Stimulated activated CD8-positive, alpha-beta memory T cell treated with anti-CD3 and anti-CD28 coated beads, Interleukin-4, amount 100 ng/mL, for 24 hours (primary cell): ENCODE measurements around the gene LRP1B.

Experiments
- DNase-seq: peaks from one replicate; pipeline ENCODE4 v3.0.0-alpha.2; 2020; ENCODE audit warnings: low read depth

Gene LRP1B

GRCh38 chr2:141508806-141509595, 621.8 kb downstream of the LRP1B start:
- DNase-seq, result no peak

GRCh38 chr2:141508086-141508752, 622.6 kb downstream of the LRP1B start:
- DNase-seq, result no peak

GRCh38 chr2:141506135-141506534, 624.7 kb downstream of the LRP1B start:
- no peak for DNase-seq

GRCh38 chr2:141501752-141502151, 629.1 kb downstream of the LRP1B start:
- DNase-seq, result no peak

GRCh38 chr2:141499123-141499522, 631.7 kb downstream of the LRP1B start:
- no peak for DNase-seq

GRCh38 chr2:141498561-141498960, 632.3 kb downstream of the LRP1B start:
- DNase-seq, result no peak

GRCh38 chr2:141497272-141497671, 633.5 kb downstream of the LRP1B start:
- no peak for DNase-seq

GRCh38 chr2:141496810-141497209, 634.0 kb downstream of the LRP1B start:
- no peak for DNase-seq

GRCh38 chr2:141493936-141494335, 636.9 kb downstream of the LRP1B start:
- DNase-seq, result no peak

- no peak for DNase-seq
Observed at GRCh38 chr2:141492816-141493215, 638.0 kb downstream of the LRP1B start.

- DNase-seq, result no peak
Observed at GRCh38 chr2:141490886-141491285, 639.9 kb downstream of the LRP1B start.

GRCh38 chr2:141482697-141483096, 648.1 kb downstream of the LRP1B start:
- no peak for DNase-seq

- DNase-seq, result no peak
Observed at GRCh38 chr2:141475801-141476200, 655.0 kb downstream of the LRP1B start.

GRCh38 chr2:141468761-141469160, 662.1 kb downstream of the LRP1B start:
- DNase-seq, result no peak

- no peak for DNase-seq
Observed at GRCh38 chr2:141467331-141467730, 663.5 kb downstream of the LRP1B start.

- no peak for DNase-seq
Observed at GRCh38 chr2:141464995-141465394, 665.8 kb downstream of the LRP1B start.

GRCh38 chr2:141458351-141458750, 672.5 kb downstream of the LRP1B start:
- DNase-seq, result no peak

GRCh38 chr2:141455877-141456276, 674.9 kb downstream of the LRP1B start:
- DNase-seq, result no peak

GRCh38 chr2:141455211-141455826, 675.5 kb downstream of the LRP1B start:
- no peak for DNase-seq

- no peak for DNase-seq
Observed at GRCh38 chr2:141440072-141440635, 690.7 kb downstream of the LRP1B start.

- DNase-seq, result no peak
Observed at GRCh38 chr2:141439524-141439923, 691.3 kb downstream of the LRP1B start.

GRCh38 chr2:141438536-141438935, 692.3 kb downstream of the LRP1B start:
- no peak for DNase-seq

- no peak for DNase-seq
Observed at GRCh38 chr2:141437521-141437920, 693.3 kb downstream of the LRP1B start.
